Esophagus muscularis mucosa (tissue), 4 donors: ENCODE measurements around the gene PRR35. TPM values are rescaled to one million over a fixed set of nuclear protein-coding genes. Genes with fewer than 3 reads are reported as not detected.

ENCODE experiments used
- DNase-seq: peaks from one replicate; pipeline ENCODE4 v3.0.0-alpha.2; 2017; ENCODE audit errors: extremely low spot score
- H3K27ac ChIP-seq, 4 donors: fragments of 200-600 bp; sonication (generic); replicated peaks in 1 of 4; 1 replicate in 3 of 4; 2 replicates in 1 of 4; pipeline ENCODE4 v1.5.1; 2016 to 2019; ENCODE audit warnings: mild to moderate bottlenecking in 1 of 4
- H3K27me3 ChIP-seq, 4 donors: fragments of 200-600 bp; sonication (generic); one replicate each; pipeline versions ENCODE4 v1.5.1 to v1.6.0; 2016 to 2019
- H3K36me3 ChIP-seq, 4 donors: fragments of 200-600 bp; sonication (generic); one replicate each; pipeline ENCODE4 v1.5.1; 2016 to 2019
- H3K4me1 ChIP-seq, 4 donors: fragments of 200-600 bp; sonication (generic); one replicate each; pipeline ENCODE4 v1.5.1; 2016 to 2019
- H3K4me3 ChIP-seq, 4 donors: fragments of 200-600 bp; sonication (generic); 1 replicate in 2 of 4; 2 replicates in 2 of 4; pipeline ENCODE4 v1.5.1; 2016 to 2019; ENCODE audit warnings: mild to moderate bottlenecking in 4 of 4, moderate library complexity in 1 of 4
- H3K9me3 ChIP-seq, 4 donors: fragments of 200-600 bp; sonication (generic); 1 replicate in 3 of 4; 2 replicates in 1 of 4; pipeline ENCODE4 v1.5.1; 2016 to 2019
- CTCF ChIP-seq, 3 experiments: fragments of 200-600 bp in 2 of 3; fragments of 450-650 bp in 1 of 3; sonication (generic) in 2 of 3; IDR thresholded peaks; one replicate each; pipeline ENCODE4 v1.5.1; 2017 to 2019; ENCODE audit warnings: antibody characterized with exemption in 3 of 3, mild to moderate bottlenecking in 2 of 3, moderate library complexity in 1 of 3
- EP300 ChIP-seq: sonication (generic); formaldehyde crosslinking; IDR thresholded peaks from one replicate; pipeline ENCODE4 v1.6.1; 2017; ENCODE audit warnings: antibody characterized with exemption
- POLR2A ChIP-seq: fragments of 450-650 bp; IDR thresholded peaks from one replicate; pipeline ENCODE4 v1.6.1; 2017; ENCODE audit warnings: antibody characterized with exemption, moderate library complexity, mild to moderate bottlenecking, low read depth
- POLR2AphosphoS5 ChIP-seq, 2 donors: sonication (generic); formaldehyde crosslinking; IDR thresholded peaks; one replicate each; pipeline ENCODE4 v1.6.1; 2017; ENCODE audit warnings: antibody characterized with exemption in 2 of 2
- WGBS: methylation state at CpG from one replicate; pipeline ENCODE4 v1.1.5; 2018; 5-methylcytosine and 5-hydroxymethylcytosine counted together
- intact Hi-C: fragments of 100-400 bp; cut with DNase I; formaldehyde crosslinking; loops from one replicate; pipeline ENCODE4 v1.15.1; 2023
- total RNA-seq, 4 donors: library from RNA; depleted of rRNA; stranded (reverse); fragments of >200 nt; gene quantifications; one replicate each; pipeline versions ENCODE4 v1.1.0 to v1.2.1, GENCODE V29; 2016

Gene PRR35
- total RNA-seq, 4 donors from 2014 or later = not detected

GRCh38 chr16:520847-521246, 39.3 kb upstream of the PRR35 start:
- H3K27me3 ChIP-seq = no peaks in the 10 kb centered on the region
- no peak overlapping the region for H3K4me3 ChIP-seq
- no peaks in the 10 kb centered on the region for H3K9me3 ChIP-seq
- H3K4me1 ChIP-seq = peaks cover 7 to 21% (median 19%) of the 10 kb centered on the region in 4 donors
- intact Hi-C loops = loop anchor here (10.0 kb wide), 2 partner anchors 96 to 126 kb away; partner anchors contain the start of genes NME4 and RAB11FIP3
- TF ChIP-seq POLR2AphosphoS5 (IDR thresholded peaks at IDR 0.05) (no peak), EP300 (no peak), CTCF (IDR thresholded peaks at IDR 0.05) (no peak), POLR2A (no peak)
- DNase-seq = no peak
- 96% methylated on average over 13 of the region's 13 CpGs for WGBS
- no peak overlapping the region for H3K27ac ChIP-seq
- peaks cover 21 to 60% (median 50%) of the 10 kb centered on the region in 4 donors for H3K36me3 ChIP-seq

- Histone ChIP-seq H3K9me3 (no peaks in the 10 kb centered on the region), H3K4me1 (peaks cover 14 to 29% (median 26%) of the 10 kb centered on the region in 4 donors), H3K36me3 (peaks cover 18 to 52% (median 42%) of the 10 kb centered on the region in 4 donors), H3K27me3 (no peaks in the 10 kb centered on the region), H3K27ac (no peak overlapping the region), H3K4me3 (no peak overlapping the region)
- no peak for TF ChIP-seq POLR2A
- no peak for TF ChIP-seq CTCF (IDR thresholded peaks at IDR 0.05)
- no peak for TF ChIP-seq POLR2AphosphoS5 (IDR thresholded peaks at IDR 0.05)
- no peak for TF ChIP-seq EP300
- intact Hi-C loops = loop anchor here (10.0 kb wide), 2 partner anchors 97 to 127 kb away; partner anchors contain the start of genes NME4 and RAB11FIP3
- DNase-seq = no peak
- 82% methylated on average over 25 of the region's 34 CpGs for WGBS
These were observed 38.6 kb upstream of the PRR35 start for GRCh38 chr16:521381-522210.

- Histone ChIP-seq H3K27ac (no peak overlapping the region), H3K4me3 (no peak overlapping the region), H3K36me3 (peaks cover 18 to 43% (median 33%) of the 10 kb centered on the region in 4 donors), H3K4me1 (peaks cover 19 to 33% (median 29%) of the 10 kb centered on the region in 4 donors), H3K27me3 (no peaks in the 10 kb centered on the region), H3K9me3 (no peaks in the 10 kb centered on the region)
- no peak for TF ChIP-seq CTCF (IDR thresholded peaks at IDR 0.05)
- TF ChIP-seq POLR2A = no peak
- no peak for TF ChIP-seq POLR2AphosphoS5 (IDR thresholded peaks at IDR 0.05)
- no peak for TF ChIP-seq EP300
- intact Hi-C loops = loop anchor here (10.0 kb wide), 2 partner anchors 98 to 128 kb away; partner anchors contain the start of genes NME4 and RAB11FIP3
- 80% methylated on average over 18 of the region's 23 CpGs for WGBS
- no peak for DNase-seq
These were observed 37.7 kb upstream of the PRR35 start for GRCh38 chr16:522320-523096.

GRCh38 chr16:523097-523741, 37.0 kb upstream of the PRR35 start:
- TF ChIP-seq POLR2A (no peak), POLR2AphosphoS5 (IDR thresholded peaks at IDR 0.05) (no peak), EP300 (no peak), CTCF (IDR thresholded peaks at IDR 0.05) (no peak)
- Histone ChIP-seq H3K9me3 (no peaks in the 10 kb centered on the region), H3K4me3 (no peak overlapping the region), H3K27me3 (no peaks in the 10 kb centered on the region), H3K27ac (no peak overlapping the region), H3K36me3 (peaks cover 18 to 36% (median 32%) of the 10 kb centered on the region in 4 donors), H3K4me1 (peaks cover 19 to 34% (median 30%) of the 10 kb centered on the region in 4 donors)
- WGBS = 91% methylated on average over 20 of the region's 22 CpGs
- no peak for DNase-seq
- intact Hi-C loops = loop anchor here (10.0 kb wide), 2 partner anchors 98 to 128 kb away; partner anchors contain the start of genes NME4 and RAB11FIP3
